K562 (cell line): Measurements from ENCODE around the gene BCL7C. TPM values are rescaled to one million over a fixed set of nuclear protein-coding genes. Genes with fewer than 3 reads are reported as not detected.

Experiments used
- AFF4 ChIP-seq: sonication (generic); formaldehyde crosslinking; IDR thresholded peaks from 2 replicates; pipeline ENCODE4 v1.8.0; 2023; ENCODE audit warnings: mild to moderate bottlenecking, missing genetic modification reagents
- KDM2B ChIP-seq: fragments of 250-450 bp; sonication (Bioruptor Pico); IDR thresholded peaks from 2 replicates; pipeline ENCODE4 v1.8.0; 2021; ENCODE audit warnings: mild to moderate bottlenecking, moderate library complexity
- LEF1 ChIP-seq: fragments of 450-650 bp; IDR thresholded peaks from 2 replicates; pipeline ENCODE4 v1.6.1; 2016; ENCODE audit warnings: mild to moderate bottlenecking
- MCM7 ChIP-seq, 2 experiments: fragments of 450-650 bp; IDR thresholded peaks; 2 replicates each; pipeline ENCODE4 v1.6.1; 2016 to 2018
- MYC ChIP-seq, 2 experiments: fragments of 250-450 bp in 1 of 2; sonication (Bioruptor Pico) in 1 of 2; IDR thresholded peaks; 2 replicates each; pipeline versions ENCODE4 v1.5.1 to v1.6.1; 2012 to 2021; ENCODE audit warnings: low read depth in 2 of 2, borderline replicate concordance in 1 of 2, improper control_type of control experiment in 1 of 2, low read length in 1 of 2, mild to moderate bottlenecking in 1 of 2, moderate library complexity in 1 of 2
- NR2C2 ChIP-seq, 2 experiments: fragments of 200-800 bp in 1 of 2; sonication (Bioruptor generic) in 1 of 2; sonication (generic) in 1 of 2; formaldehyde crosslinking in 1 of 2; IDR thresholded peaks; 2 replicates each; pipeline versions ENCODE4 v1.6.1 to v1.8.0; 2016 to 2022; ENCODE audit warnings: mild to moderate bottlenecking in 1 of 2, missing compliant biosample characterization in 1 of 2, missing genetic modification characterization in 1 of 2, missing genetic modification reagents in 1 of 2
- POLR3G ChIP-seq: IDR thresholded peaks from 2 replicates; pipeline ENCODE4 v1.6.1; 2011; ENCODE audit not compliant: insufficient read length, insufficient replicate concordance; ENCODE audit errors: extremely low read depth
- RFX7 ChIP-seq: fragments of 250-450 bp; sonication (Bioruptor Pico); IDR thresholded peaks from 2 replicates; pipeline ENCODE4 v1.5.1; 2021; ENCODE audit warnings: mild to moderate bottlenecking
- SMAD2 ChIP-seq: fragments of 150-350 bp; IDR thresholded peaks from 2 replicates; pipeline ENCODE4 v1.6.1; 2014; ENCODE audit warnings: low read depth, mild to moderate bottlenecking, low read length
- USF2 ChIP-seq: sonication (generic); formaldehyde crosslinking; IDR thresholded peaks from 2 replicates; pipeline ENCODE4 v1.5.0; 2020; ENCODE audit warnings: missing genetic modification reagents
- ZNF551 ChIP-seq: fragments of 250-450 bp; sonication (Bioruptor Pico); IDR thresholded peaks from 2 replicates; pipeline ENCODE4 v1.5.0; 2021; ENCODE audit warnings: mild to moderate bottlenecking, moderate library complexity
- polyA plus RNA-seq, 8 experiments: library from polyadenylated mRNA; depleted of rRNA in 4 of 8; stranded (reverse) in 5 of 8; unstranded in 3 of 8; fragments of >200 nt; fragmentation: Nextera tagmentation in 2 of 8; fragmentation: Illumina TruSeq in 1 of 8; extraction: Ambion mirVana in 2 of 8; extraction: Trizol in 1 of 8; gene quantifications; 2 replicates each; pipeline versions ENCODE4 v1.2.1 to v1.2.3, GENCODE V29; 2011 to 2014; ENCODE audit warnings: inconsistent platforms in 1 of 8, missing spikeins in 1 of 8
- total RNA-seq, 7 experiments: library from RNA; depleted of rRNA in 6 of 7; stranded (reverse); fragments of >200 nt in 6 of 7; fragmentation: Illumina TruSeq in 2 of 7; extraction: Trizol in 2 of 7; gene quantifications; 2 replicates each; pipeline versions ENCODE4 v1.2.1 to v1.2.3, GENCODE V29; 2011 to 2021; ENCODE audit warnings: low replicate concordance in 1 of 7
- TF ChIP-seq, protein P1 (sequence below): fragments of 450-650 bp; IDR thresholded peaks from 2 replicates; pipeline ENCODE4 v1.6.1; 2018; ENCODE audit warnings: mild to moderate bottlenecking, low read depth; ENCODE audit not compliant: partially characterized antibody

BCL7C gene
- total and polyA plus RNA-seq, 9 of the 15 experiments (the other 6 are each of a cell fraction or from before 2014, with no cell fraction given), result 1.7 to 85.8 (median 19.6) TPM

DNA sequence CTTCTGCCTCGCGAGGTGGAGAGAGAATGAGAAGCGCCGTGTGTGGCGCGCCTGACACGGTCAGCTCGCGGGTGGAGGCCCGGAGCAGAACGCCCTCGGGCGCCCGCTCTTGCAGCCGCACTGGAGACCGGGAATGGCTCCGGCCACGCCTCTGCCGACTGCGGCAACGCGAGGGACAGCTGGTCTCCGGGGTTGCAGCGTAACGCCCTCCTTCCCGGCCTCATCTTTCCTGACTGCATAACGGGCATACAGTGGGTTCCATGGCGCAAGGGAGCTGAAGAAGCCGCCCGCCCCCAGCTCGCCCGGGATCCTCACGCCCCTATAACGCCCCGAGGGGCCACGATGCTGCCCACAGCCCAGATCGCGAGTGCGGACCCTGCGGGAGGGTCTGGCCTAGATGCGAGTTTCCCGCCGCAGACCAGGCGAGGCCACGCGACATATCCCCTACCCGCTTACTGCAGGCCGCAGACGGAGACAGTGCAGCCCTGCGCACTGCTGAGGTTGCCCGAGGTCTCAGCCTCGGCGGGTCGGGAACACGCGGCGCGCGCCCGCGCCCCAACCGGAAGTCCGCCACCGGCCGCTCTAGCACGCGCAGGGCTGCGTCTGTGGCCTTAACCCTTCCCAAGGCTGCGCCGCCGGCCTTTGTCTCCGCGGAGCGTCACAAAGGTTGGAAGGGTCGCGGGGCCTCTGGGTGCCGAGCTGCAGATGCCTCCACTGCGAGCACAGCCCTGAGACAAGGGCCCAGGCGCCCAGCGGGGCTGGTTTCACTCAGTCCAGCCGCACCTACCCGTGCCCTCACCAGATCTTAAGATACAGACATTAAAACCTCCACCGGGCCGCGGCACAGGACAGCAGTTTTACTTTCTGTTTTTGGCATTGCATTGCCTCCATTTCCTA is 18.8 kb downstream of the BCL7C start (continued):
- TF ChIP-seq, protein P1, sequence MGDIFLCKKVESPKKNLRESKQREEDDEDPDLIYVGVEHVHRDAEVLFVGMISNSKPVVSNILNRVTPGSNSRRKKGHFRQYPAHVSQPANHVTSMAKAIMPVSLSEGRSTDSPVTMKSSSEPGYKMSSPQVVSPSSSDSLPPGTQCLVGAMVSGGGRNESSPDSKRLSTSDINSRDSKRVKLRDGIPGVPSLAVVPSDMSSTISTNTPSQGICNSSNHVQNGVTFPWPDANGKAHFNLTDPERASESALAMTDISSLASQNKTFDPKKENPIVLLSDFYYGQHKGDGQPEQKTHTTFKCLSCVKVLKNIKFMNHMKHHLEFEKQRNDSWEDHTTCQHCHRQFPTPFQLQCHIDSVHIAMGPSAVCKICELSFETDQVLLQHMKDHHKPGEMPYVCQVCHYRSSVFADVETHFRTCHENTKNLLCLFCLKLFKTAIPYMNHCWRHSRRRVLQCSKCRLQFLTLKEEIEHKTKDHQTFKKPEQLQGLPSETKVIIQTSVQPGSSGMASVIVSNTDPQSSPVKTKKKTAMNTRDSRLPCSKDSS, result no peak
- TF ChIP-seq NR2C2 (CRISPR knock-in tag; IDR thresholded peaks at IDR 0.05) (0 out of 2 replicates have a peak, but pooled peaks have one; percentile 13), NR2C2 (tag; IDR thresholded peaks at IDR 0.05) (peak; percentile 90), RFX7 (CRISPR knock-in tag) (no peak), LEF1 (no peak), AFF4 (peak; percentile 89), MYC (IDR thresholded peaks at IDR 0.05; ENCODE audit: low read depth, low read length) (peak; percentile 94), MYC (CRISPR knock-in tag; IDR thresholded peaks at IDR 0.05; ENCODE audit: borderline replicate concordance, low read depth) (peak; percentile 93; the same call in 1 of the 2 replicates), ZNF551 (CRISPR knock-in tag) (no peak), POLR3G (no peak), SMAD2 (no peak), KDM2B (CRISPR knock-in tag) (no peak), MCM7 (IDR thresholded peaks at IDR 0.05) (no peak), USF2 (CRISPR knock-in tag) (no peak)
